ENCODE results near the gene ATP5F1E.

Gene ATP5F1E

GRCh38 chr20:59032023-59032712, at the start of gene ATP5F1E:
Gene ATP5F1E, minus strand, starts transcription at chr20:59032335. Its CDS starts 84 bp downstream, at chr20:59032251.
- no peak for TF ChIP-seq ZNF274 (IDR thresholded peaks at IDR 0.05; ENCODE audit: low read depth, low read length)

GRCh38 chr20:59081036-59081435, 48.9 kb upstream of the ATP5F1E start:
- H3K4me3 ChIP-seq (ENCODE audit: low read length), result no peak overlapping the region
- TF ChIP-seq ZNF274 (IDR thresholded peaks at IDR 0.05; ENCODE audit: low read depth, low read length), result no peak

More at GRCh38 chr20:59032023-59032712, at the start of gene ATP5F1E:
- peak within 1 kb of the TSS; percentile 98 for H3K4me3 ChIP-seq (ENCODE audit: low read length)

- no peak for TF ChIP-seq ZNF274 (IDR thresholded peaks at IDR 0.05; ENCODE audit: low read depth, low read length)
- no peak overlapping the region for H3K4me3 ChIP-seq (ENCODE audit: low read length)
These were observed 46.1 kb upstream of the ATP5F1E start for GRCh38 chr20:59078231-59078630.

GRCh38 chr20:59077705-59078104, 45.6 kb upstream of the ATP5F1E start:
- H3K4me3 ChIP-seq (ENCODE audit: low read length), result no peak overlapping the region
- no peak for TF ChIP-seq ZNF274 (IDR thresholded peaks at IDR 0.05; ENCODE audit: low read depth, low read length)

- TF ChIP-seq ZNF274 (IDR thresholded peaks at IDR 0.05; ENCODE audit: low read depth, low read length), result no peak
- no peak overlapping the region for H3K4me3 ChIP-seq (ENCODE audit: low read length)
These were observed 43.9 kb upstream of the ATP5F1E start for GRCh38 chr20:59075934-59076508.

GRCh38 chr20:59074456-59074855, 42.3 kb upstream of the ATP5F1E start:
- TF ChIP-seq ZNF274 (IDR thresholded peaks at IDR 0.05; ENCODE audit: low read depth, low read length), result no peak
- H3K4me3 ChIP-seq (ENCODE audit: low read length), result no peak overlapping the region

- no peak for TF ChIP-seq ZNF274 (IDR thresholded peaks at IDR 0.05; ENCODE audit: low read depth, low read length)
- no peak overlapping the region for H3K4me3 ChIP-seq (ENCODE audit: low read length)
These were observed 41.4 kb upstream of the ATP5F1E start for GRCh38 chr20:59073582-59073981.

- TF ChIP-seq ZNF274 (IDR thresholded peaks at IDR 0.05; ENCODE audit: low read depth, low read length), result no peak
- no peak overlapping the region for H3K4me3 ChIP-seq (ENCODE audit: low read length)
These were observed 39.1 kb upstream of the ATP5F1E start for GRCh38 chr20:59071216-59071615.

GRCh38 chr20:59069026-59069425, 36.9 kb upstream of the ATP5F1E start:
- TF ChIP-seq ZNF274 (IDR thresholded peaks at IDR 0.05; ENCODE audit: low read depth, low read length), result no peak
- H3K4me3 ChIP-seq (ENCODE audit: low read length), result no peak overlapping the region

- no peak for TF ChIP-seq ZNF274 (IDR thresholded peaks at IDR 0.05; ENCODE audit: low read depth, low read length)
These were observed 36.4 kb upstream of the ATP5F1E start for GRCh38 chr20:59068534-59068933.

GRCh38 chr20:59064214-59064722, 32.1 kb upstream of the ATP5F1E start:
- no peak for TF ChIP-seq ZNF274 (IDR thresholded peaks at IDR 0.05; ENCODE audit: low read depth, low read length)
- no peak overlapping the region for H3K4me3 ChIP-seq (ENCODE audit: low read length)

More at GRCh38 chr20:59068534-59068933, 36.4 kb upstream of the ATP5F1E start:
- H3K4me3 ChIP-seq (ENCODE audit: low read length), result no peak overlapping the region

- no peak overlapping the region for H3K4me3 ChIP-seq (ENCODE audit: low read length)
- TF ChIP-seq ZNF274 (IDR thresholded peaks at IDR 0.05; ENCODE audit: low read depth, low read length), result no peak
These were observed 31.5 kb upstream of the ATP5F1E start for GRCh38 chr20:59063358-59064213.

GRCh38 chr20:59062081-59062480, 29.9 kb upstream of the ATP5F1E start:
- TF ChIP-seq ZNF274 (IDR thresholded peaks at IDR 0.05; ENCODE audit: low read depth, low read length), result no peak
- H3K4me3 ChIP-seq (ENCODE audit: low read length), result no peak overlapping the region

- no peak overlapping the region for H3K4me3 ChIP-seq (ENCODE audit: low read length)
- TF ChIP-seq ZNF274 (IDR thresholded peaks at IDR 0.05; ENCODE audit: low read depth, low read length), result no peak
These were observed 23.2 kb upstream of the ATP5F1E start for GRCh38 chr20:59055302-59055701.

Data from GM08714 (cell line).